Purkinje cell (primary cell): Measurements from ENCODE around the gene YTHDC2. TPM values are rescaled to one million over a fixed set of nuclear protein-coding genes. Genes with fewer than 3 reads are reported as not detected.

Experiments used
- polyA plus RNA-seq: library from polyadenylated mRNA; unstranded; fragments of >200 nt; fragmentation: Nextera tagmentation; gene quantifications from 2 replicates; pipeline ENCODE4 v1.2.1, GENCODE V29; 2014

Gene YTHDC2
- 10.4 and 12.8 TPM in 2 replicates for polyA plus RNA-seq

DNA sequence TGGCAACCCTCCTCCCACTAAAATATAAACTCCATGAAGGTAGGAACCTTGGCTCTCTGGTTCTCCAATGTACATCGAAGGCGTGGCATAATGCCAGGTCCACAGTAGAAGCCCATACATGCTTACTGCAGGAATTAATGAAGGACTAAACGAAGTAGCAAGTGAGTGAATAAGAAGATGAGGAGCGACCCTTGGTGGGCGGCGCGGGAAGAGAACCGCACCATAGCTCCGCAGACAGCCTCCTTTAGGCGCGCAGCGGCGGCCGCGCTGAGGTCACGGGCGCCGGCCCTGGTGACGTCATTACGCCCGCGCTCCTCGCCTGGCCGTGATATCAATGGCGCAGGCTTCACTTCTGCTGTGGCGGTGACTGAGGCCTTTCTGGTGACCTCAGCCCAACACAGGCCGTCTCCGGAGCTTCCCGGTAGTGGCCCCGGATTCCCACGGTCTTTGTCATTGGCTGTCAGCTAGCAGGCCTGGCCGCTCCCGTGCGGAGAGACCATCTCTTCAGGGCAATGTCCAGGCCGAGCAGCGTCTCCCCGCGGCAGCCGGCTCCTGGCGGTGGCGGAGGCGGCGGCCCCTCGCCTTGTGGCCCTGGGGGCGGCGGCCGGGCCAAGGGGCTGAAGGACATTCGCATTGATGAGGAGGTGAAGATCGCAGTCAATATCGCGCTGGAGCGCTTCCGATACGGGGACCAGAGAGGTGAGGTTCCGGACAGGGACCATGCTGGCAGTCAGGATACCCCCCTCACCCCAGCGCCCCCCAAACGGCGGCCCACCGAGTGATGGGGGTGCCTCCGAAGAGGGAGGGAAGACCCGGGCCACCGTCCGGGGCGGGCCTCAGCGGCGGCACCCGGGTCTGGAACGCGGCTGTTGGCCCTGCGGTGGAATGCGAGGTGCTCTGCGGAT is at the start of gene YTHDC2:
Gene YTHDC2 (plus strand): TSS at position 311 of the 905 bp plus-strand sequence. CDS start 202 bp downstream, at position 513.

DNA sequence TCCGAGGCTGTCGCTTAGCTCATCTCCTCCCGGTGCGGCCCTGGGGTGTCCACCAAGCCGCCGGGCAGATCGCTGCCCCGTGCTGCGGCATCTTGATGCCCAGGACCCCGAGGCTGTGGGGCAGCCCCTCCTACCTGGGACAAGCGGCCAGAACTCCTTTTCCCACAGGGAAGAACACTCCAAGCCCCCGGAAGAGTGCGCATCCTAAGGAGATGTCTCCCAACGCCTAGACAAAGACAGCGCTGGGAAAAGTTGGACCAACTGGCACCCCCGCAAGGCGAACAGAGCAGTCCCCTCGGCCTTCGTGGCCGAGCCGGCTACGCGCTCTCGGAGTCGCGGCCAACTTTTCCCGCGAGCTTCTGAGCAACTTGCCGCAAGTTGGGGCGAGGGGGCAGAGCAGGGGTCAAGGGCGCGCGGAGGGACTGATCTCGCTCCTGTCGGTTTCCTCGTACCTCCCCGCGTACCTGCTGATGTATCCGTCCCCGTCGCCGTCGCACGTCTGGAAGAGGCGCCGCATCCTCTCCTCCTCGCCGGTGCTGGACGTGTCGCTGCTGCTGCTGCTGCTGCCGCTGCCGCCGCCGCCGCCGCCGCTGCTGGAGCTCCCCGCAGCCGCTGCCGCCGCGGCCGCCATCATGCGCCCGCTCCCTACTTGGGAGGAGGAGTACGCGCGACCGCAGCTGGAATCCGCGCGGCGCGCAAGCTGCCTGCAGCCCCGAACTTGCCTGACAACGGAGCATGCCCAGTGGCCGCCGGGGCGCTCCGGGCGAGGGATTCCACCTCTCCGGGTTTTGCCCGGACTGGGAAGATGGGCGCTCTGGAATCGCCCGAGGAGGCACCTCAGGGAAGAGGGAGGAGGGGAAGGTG is 25.5 kb upstream of the YTHDC2 start, which contains the start of gene MCC:
Gene MCC (minus strand): TSS at position 673 of the 864 bp plus-strand sequence.

Other genes with a start within 250 kb of the YTHDC2 start
- not detected in 2 replicates for gene TSSK1B, start 78.7 kb upstream of the YTHDC2 start, polyA plus RNA-seq
- 5.3 and 7.6 TPM in 2 replicates for gene MCC, start 25.2 kb upstream of the YTHDC2 start, polyA plus RNA-seq